ENCODE data around the gene ERGIC1.

- TF ChIP-seq EZH2phosphoT487 (IDR thresholded peaks at IDR 0.05; ENCODE audit: unreplicated experiment) (no peak), CTCF (conservative IDR thresholded peaks at IDR 0.05; ENCODE audit: low read depth in 2 of 2) (no peak), POLR2AphosphoS5 (IDR thresholded peaks at IDR 0.05; ENCODE audit: low read depth) (no peak), EZH2 (IDR thresholded peaks at IDR 0.05; ENCODE audit: low read depth, unreplicated experiment) (no peak), REST (IDR thresholded peaks at IDR 0.05; ENCODE audit: unreplicated experiment) (no peak), JUNB (IDR thresholded peaks at IDR 0.05; ENCODE audit: unreplicated experiment) (no peak), ETS1 (IDR thresholded peaks at IDR 0.05) (no peak), NANOG (IDR thresholded peaks at IDR 0.05; ENCODE audit: borderline replicate concordance) (no peak), ZNF462 (CRISPR knock-in tag; IDR thresholded peaks at IDR 0.05) (no peak), CREB1 (CRISPR knock-in tag; IDR thresholded peaks at IDR 0.05; ENCODE audit: low read depth) (no peak)
Measured at GRCh38 chr5:172820046-172820767, 13.8 kb upstream of the ERGIC1 start.
